GM19468 (cell line): ENCODE results near the gene SPPL3.

Experiments used
- ATAC-seq: cut with Tn5 transposase; IDR thresholded peaks from one replicate; pipeline ENCODE4 v1.9.1; 2021; ENCODE audit warnings: mild to moderate bottlenecking, moderate library complexity, moderate number of reproducible peaks; ENCODE audit not compliant: unreplicated experiment; ENCODE audit errors: extremely low read depth

Gene SPPL3

DNA sequence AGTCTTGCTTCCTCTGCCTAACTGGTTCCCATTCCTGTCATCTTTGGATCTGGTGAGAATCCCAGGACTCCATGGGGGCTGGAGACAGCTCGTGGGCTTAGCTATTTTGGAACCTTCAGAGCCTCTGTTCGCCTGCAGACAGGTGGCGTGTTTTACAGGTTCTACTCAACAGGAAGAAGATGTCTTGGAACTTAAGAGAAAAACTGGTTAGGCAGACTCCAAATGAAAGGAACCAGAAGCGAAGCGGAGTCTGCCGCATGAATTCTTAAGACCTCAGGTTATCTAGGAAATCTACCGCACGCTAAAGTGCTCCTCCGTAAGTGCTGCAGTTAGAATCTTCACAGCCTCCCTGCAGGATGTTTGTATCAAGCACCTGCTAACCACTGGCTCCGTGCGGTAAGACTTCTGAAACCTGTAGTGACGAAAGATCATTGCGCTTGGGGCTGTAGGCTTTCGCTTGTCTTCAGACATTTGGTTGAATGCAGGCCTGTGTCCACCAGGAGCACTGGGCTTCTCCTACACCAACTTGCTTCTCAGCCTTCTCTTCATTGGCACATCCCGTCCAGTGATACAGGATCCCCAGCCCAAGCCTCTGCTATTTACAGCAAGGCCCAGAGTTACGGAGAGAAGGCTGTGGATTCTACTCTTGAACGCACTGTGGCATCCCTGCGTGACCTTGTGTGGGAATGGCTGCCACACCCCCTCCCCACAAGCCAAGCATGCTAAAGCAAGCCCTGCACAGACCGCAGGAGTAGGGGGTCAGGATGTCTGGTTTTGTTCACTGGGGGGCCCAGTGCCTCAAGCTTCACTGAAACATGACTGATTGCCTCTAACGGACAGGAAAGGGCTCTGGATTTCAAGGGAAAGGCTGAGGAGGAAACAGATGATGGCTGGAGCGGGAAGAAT is 143.6 kb downstream of the SPPL3 start:
- no peak for ATAC-seq

DNA sequence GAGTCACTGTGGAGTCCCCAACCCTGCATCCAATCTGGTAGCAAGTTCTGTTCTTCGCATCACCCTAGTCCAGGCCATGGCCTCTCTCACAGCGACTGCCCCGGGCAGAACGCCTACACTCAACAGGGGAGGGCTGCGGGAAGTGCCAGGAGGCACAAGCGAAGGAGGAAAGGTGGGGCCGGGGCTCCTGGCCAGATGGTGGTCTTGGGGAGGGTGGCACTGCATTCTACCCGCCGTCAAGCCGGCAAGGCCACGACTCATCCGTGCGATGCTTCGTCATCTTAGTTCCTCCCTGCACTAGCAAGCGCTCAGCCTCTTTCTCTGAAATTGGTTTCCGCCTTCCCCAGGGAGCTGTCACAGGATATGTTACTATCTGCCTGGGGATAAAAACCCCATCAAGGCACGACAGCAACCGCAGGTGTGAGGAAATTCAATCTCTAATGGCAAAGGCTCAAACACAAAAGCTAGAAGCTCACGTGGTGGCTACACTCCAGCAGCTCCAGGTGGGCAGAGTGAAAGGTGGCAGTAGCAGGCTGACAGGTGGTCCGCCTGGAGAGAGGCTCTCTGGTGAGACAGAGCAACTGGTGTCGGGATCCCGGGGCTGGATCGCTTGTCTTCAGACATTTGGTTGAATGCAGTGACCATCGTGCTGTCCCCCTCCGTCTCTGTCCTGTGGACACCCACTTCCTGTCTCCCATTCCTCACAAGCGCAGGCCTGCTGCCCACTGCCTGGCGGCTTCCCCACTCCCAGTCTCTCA is 144.4 kb downstream of the SPPL3 start:
- no peak for ATAC-seq

DNA sequence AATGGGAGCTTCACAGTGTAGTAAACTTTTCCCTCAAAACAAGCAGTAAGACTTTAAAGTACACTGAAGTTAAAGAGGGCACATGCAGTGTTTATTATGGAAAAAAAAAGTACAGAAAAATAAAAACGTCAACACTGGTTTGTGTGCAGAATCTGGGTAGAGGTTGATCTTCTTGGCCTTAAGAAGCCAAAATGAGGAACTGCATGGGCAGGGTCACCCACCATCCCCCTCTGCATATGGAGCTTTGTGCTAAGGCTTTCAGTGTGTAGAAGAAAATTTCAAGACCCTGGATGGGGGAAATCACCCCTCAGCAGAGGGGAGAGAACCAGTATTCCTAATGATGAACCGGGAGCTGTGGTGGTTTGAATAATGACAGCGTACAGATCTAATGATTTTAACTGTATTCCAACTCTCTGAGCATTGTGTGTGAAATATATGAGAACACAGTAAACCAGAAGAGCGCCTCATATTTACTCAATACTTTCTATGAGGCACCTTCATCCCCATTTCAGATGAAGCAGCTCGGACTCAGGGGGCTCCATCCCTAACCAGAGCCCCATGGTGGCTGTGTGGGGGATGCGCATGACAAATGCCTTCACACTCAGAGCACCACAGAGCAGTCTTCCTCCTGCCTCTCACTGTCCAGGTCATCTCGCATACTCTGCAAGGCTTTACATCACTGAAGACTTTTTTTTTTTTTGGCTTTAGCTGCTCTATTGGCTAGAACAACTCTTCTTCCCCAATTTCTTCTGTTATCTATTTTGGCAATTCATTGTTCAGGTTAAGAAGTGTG is 145.2 kb downstream of the SPPL3 start:
- no peak for ATAC-seq

DNA sequence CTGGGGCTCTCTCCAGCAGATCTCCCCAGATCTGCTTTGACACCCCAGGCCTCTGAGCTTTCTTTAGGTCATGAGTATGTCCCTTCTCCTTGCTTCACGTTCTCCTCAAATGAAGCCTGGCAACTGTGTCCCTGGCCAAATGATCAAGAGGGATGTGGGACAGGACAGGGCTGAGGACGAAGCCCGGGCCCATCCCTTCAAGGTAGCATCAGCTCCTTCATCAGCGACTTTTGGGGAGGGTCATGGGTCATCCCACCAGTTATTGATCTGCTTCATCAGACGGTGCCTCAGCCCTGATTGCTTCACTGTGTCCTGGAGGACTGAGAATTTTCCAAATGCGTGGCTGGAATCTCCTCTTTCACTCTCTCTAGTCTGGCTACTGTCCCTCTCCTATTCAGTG is 146.2 kb downstream of the SPPL3 start:
- no peak for ATAC-seq

DNA sequence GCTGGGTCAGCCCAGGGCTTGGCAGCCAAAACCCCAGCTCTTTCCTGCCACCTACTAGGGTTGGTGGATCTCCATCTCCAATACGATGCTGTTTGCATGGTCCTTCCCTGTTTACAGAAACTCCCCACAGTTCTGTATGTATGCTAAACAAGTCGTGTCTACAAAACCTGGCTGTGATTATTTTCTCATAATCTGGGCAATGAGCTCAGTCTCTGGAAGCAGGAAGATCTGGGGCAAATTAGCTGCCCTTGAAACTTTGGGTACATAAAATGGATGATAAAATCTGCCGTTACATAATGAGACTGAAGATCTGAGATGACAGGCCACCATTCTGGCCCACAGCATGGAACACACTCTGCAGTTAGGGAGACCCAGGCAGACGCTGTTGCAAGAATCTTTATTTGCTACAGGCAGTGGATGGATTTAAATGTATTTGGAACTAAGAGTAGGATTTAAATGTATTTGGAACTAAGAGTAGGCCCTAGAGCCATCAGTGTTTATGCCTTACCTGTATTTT is 146.9 kb downstream of the SPPL3 start:
- no peak for ATAC-seq

DNA sequence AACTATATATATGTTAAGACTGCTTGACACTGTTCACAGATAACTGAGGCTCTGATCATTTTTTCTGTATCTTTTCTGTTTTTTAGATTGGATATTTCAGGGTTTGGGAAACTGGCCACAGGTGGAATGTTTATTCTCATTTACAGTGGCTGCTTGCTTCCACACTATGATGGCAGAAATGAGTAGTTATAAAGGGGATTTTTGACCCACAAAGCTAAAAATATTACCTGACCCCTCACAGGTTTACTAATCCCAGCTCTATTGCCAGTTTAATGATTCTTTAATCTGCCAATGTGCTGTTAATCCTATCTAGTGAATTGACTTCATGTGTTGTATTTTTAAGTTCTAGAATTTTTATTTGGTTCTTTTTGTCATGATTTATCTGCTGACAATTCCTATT is 148.9 kb downstream of the SPPL3 start:
- no peak for ATAC-seq

DNA sequence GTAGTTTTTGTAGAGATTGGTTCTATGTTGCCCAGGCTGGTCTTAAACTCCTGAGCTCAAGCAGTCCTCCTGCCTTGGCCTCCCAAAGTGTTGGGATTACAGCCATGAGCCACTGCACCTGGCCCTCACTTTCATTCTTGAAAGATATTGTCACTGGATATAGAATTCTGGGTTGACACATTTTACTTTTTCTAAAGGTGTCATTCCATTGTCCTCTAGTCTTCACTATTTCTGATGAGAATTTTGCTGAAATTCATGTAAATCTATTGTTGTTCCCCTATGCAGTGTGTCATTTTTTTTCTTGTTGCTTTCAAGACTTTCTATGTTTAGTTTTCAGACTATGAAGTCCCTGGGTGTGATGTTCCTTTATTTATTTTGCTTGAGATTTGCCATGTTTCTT is 149.4 kb downstream of the SPPL3 start:
- ATAC-seq: no peak

DNA sequence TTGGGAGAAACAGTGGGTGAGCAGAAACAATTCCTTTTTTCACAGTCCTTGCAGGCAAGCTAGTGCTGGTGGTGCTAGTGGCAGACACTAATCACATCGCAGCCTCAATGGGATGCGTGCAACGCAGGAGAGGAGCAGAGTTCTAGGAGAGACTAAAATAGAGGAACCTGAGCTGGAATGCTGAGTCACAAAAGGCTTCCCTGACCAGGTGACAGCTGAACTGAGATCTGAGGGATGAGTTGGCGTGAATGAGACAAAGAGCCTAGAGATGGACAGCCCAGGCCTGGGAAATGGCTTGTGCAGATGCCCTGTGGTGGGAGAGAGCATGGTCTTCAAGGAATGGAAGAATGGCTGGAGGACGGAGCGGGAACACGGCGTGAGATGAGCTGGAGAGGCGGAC is 152.8 kb downstream of the SPPL3 start:
- ATAC-seq: no peak

DNA sequence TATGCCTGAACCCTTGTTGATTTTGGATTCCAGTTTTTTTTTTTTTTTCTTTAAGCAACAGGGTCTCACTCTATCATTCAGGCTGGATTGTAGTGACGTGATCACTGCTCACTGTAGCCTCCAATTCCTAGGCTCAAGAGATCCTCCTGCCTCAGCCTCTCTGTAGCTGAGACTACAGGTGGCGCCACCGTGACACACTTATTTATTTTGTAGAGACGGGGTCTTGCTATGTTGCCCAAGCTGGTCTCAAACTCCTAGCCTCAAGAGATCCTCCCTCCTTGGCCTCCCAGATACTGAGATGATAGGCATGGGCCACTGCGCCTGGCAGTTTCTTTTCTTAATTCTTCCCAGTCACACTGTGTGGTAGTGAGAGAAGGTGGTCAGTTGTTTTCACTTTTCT is 153.4 kb downstream of the SPPL3 start:
- no peak for ATAC-seq

DNA sequence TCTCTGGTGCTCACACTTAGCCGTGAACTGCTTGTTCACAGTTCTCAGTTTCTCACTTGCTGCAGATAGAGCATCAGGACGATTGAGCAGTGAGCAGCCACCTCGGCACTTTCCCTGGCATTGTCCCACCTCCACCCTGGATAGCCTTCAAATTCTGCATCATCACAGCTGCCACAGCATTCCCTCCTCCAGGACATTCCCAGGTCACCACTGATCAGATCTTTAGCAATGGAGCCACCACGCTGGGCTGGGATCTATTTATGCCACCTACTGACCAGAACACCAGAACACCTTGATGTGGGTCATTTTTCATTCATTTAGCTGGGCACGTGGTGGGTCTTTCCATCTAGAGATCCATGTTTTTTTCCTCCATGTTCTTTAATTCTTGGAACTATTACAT is 154.9 kb downstream of the SPPL3 start:
- no peak for ATAC-seq

DNA sequence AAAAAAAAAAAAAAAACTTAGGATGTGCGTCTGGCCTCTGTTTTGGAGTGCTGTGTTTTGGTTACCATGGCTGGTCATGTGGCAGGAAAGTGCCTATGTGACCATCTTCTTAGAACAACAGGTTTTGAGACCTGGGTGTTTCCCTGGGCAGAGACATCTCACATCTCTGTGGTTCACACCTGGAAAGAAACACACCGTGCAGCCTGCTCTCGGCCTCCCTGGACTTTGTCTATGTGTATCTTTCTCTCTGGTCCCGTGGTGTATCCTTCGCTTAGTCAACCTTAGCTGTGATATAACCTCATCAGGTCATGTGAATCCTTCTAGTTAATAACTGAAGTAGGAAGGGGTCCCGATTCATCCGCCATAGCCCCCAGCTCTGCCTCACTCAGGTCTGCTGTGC is 155.9 kb downstream of the SPPL3 start:
- ATAC-seq: no peak

DNA sequence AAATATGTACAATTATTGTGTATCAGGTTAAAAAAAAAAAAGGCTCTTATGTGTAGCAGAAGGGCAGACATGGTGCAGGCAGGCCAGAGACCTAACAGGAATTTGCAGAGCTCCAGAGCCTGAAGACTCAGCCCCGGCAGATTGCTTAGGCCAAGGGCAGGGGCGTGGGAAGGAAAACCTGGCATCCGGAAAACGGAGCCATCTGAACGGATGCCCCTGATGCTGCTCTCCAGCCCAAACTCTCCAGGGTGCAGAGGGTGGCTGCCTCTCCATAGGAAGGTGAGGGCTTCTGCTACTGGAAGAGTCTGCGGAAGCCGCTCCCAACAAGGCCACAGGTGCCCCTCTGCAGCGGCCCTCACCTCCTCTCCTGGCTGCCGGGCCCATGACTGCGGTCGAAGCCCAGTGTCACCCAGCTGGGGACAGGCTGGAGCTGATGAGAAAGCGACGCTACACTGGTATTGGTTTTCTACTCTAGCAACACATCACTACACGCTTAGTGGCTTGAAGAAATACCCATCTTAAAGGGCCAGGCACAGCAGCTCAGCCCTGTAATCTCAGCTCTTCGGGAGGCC is 159.2 kb downstream of the SPPL3 start:
- ATAC-seq: no peak

DNA sequence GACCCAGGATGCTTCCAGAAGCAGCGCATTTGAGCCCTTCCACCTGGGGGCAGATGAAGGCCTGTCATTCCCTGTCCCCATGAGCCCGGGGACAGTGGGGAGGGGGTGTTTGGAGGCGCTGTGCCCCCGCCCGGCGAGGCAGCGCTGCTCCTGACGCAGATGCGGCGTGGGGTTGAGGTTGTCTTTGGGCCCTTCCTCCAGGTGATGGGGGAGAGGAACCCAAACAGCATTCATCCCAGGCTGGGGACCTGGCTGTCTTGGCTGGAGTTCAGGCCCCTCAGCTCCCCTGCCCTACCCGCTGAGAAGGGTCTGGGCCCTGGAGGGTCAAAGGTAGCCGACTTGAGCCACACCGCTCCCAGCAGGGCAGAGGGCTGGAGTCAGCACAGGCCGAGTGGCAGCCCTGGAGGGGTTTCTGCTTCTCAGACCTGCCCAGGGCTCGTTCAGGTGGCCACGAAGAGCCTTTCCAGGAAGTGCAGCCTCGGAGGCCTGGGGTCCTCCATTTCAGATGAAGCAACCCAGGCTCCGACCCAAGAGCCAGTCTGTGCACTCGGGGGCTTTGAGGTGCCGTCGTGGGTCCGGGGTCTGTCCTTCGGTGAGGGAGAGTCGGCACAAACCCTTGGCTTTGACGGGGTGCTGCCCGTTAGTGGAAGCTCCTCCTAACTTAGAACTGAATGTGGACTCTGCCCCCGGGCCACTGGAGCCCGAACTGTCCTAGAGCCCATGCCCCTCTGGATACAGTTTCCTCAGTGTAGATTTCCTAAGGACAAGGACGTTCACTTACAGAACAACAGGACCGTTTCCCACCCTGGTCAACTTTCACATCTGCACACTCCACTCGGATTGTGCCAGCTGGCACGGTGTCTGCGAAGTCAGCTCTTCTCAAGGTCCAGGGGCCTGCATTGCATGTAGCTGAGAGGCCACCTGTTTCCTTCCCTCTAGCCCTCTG is 162.4 kb downstream of the SPPL3 start:
- ATAC-seq: no peak

DNA sequence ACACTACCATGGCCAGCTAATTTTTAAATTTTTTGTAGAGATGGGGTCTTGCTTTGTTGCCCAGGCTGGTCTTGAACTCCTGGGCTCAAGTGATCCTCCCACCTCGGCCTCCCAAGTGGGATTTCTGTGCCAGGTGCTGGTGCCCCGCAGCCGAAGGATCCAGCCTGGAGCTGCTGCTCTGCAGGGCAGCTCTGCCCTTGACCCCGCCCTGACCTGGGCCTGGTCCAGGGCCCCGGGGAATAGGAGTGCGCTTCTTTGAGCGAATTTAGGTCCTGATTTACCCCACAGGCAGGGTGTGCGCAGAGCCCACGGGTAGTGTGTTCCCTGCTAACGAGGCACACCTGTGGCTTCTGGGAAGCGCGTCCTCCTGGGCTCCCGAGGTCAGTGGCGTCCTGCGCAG is 163.3 kb downstream of the SPPL3 start:
- no peak for ATAC-seq

DNA sequence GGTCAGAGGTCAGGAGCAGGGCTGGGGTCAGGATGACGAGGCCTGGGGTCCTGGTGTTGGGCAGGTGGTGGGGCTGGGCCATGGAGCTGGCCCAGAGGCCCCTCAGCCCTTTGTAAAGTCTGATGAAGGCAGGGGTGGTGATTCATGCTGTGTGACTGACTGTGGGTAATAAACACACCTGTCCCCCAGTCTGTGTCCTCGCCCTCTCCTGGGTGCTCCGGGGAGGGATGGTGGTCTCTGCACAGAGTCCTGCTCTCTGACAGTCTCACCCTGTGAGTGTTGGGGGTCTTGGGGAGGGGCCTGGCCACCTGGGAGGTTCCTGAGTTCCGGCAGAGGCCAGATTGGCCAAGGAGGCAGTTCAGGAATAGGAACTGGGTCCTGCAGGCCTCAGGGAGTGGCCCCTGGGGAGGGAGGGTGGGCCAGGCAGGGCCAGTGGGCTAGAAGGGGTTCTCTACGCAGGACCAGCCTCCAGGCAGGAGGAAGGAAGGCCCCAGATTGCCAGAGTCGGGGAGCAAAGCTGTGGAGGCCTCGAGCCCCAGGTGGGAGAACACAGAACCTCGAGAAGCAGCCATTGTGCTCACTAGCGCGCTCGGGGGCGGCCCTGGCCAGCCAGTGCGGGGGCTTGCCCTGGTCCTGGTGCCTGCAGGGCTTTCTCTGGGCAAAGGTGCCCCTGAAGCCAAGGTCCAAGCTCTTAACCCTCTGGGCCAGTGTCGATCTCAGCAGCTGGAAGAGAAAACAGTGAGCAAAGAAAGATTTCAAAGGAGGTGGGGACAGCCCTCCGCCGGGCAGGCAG is 164.1 kb downstream of the SPPL3 start:
- ATAC-seq: no peak

DNA sequence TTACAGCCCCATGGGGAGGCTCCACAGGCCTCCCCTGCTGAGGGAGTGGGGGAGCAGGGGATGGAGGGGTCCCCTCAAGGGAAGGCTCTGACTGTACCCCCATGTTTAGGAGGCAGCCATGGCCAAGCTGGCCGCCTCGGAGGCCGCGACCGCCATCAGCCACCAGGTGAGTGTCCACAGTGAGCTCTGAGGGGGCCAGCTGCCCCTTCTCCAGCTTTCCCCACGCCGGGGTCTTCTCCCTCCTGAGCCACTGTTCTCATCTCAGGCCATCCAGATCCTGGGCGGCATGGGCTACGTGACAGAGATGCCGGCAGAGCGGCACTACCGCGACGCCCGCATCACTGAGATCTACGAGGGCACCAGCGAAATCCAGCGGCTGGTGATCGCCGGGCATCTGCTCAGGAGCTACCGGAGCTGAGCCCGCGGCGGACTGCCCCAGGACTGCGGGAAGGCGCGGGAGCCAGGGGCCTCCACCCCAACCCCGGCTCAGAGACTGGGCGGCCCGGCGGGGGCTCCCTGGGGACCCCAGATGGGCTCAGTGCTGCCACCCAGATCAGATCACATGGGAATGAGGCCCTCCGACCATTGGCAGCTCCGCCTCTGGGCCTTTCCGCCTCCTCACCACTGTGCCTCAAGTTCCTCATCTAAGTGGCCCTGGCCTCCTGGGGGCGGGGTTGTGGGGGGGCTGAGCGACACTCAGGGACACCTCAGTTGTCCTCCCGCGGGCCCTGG is 165.0 kb downstream of the SPPL3 start:
- ATAC-seq: no peak

DNA sequence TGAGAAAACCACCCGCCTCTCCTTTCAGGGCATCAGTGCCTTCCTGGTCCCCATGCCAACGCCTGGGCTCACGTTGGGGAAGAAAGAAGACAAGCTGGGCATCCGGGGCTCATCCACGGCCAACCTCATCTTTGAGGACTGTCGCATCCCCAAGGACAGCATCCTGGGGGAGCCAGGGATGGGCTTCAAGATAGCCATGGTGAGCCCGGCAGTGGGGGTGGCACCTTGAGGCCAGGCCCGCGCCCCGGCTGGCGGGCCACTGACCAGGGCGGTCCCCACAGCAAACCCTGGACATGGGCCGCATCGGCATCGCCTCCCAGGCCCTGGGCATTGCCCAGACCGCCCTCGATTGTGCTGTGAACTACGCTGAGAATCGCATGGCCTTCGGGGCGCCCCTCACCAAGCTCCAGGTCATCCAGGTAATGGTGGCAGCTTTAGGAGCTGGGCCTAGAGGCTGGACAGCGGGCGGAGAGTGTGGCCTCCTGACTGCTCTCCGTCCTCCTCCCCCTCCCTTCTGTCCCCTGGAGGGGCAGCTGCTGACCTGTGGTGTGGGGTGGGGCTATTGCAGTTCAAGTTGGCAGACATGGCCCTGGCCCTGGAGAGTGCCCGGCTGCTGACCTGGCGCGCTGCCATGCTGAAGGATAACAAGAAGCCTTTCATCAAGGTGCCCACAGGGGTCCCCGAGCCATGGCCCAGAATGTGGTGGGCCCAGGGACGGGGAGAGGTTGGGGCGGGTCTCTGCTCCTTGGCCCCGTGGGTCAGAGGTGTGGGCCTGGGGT is 165.7 kb downstream of the SPPL3 start:
- ATAC-seq: no peak
